WTC11 (cell line): Measurements from ENCODE around the gene RBFOX2.

Experiments
- FOXK1 ChIP-seq: sonication (generic); formaldehyde crosslinking; IDR thresholded peaks from 2 replicates; pipeline ENCODE4 v1.8.0; 2022; ENCODE audit warnings: mild to moderate bottlenecking, moderate library complexity, missing genetic modification reagents
- OVOL2 ChIP-seq: fragments of 250-450 bp; sonication (Bioruptor Pico); IDR thresholded peaks from 2 replicates; pipeline ENCODE4 v1.9.0; 2021; ENCODE audit warnings: mild to moderate bottlenecking, borderline replicate concordance
- ZNF416 ChIP-seq: fragments of 250-450 bp; sonication (Bioruptor Pico); IDR thresholded peaks from 2 replicates; pipeline ENCODE4 v1.9.0; 2021; ENCODE audit warnings: mild to moderate bottlenecking, inconsistent platforms

DNA sequence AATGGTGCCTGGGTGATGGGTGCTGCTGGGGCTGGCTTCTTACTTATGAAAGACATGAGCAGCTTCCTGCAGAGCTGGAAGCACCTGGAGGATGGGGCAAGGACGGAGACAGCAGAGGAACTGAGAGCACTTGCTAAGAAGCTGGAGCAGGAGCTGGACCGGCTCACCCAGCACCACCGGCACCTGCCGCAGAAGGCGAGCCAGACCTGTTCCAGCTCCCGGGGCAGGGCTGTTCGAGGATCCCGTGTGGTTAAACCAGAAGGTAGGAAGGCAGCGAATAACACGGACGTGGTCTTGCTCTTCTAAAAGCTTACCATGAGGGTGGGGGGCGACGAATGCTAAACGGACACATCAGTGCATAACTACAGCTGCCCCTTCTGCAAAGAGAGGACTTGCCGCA, 301.7 kb downstream of the RBFOX2 start:
- no peak for TF ChIP-seq OVOL2
- TF ChIP-seq FOXK1 = no peak
- no peak for TF ChIP-seq ZNF416 (CRISPR knock-in tag)
